HEK293 (cell line): ENCODE data around the gene MORF4L1.

Experiments used
- FEZF1 ChIP-seq: fragments of 450-650 bp; formaldehyde crosslinking; IDR thresholded peaks from 2 replicates; pipeline ENCODE4 v1.5.1; 2016; ENCODE audit warnings: missing biosample characterization, missing genetic modification characterization
- GLI2 ChIP-seq: fragments of 450-650 bp; formaldehyde crosslinking; IDR thresholded peaks from 2 replicates; pipeline ENCODE4; 2017; ENCODE audit warnings: missing biosample characterization, missing genetic modification characterization, low read depth, borderline replicate concordance
- KLF7 ChIP-seq: fragments of 450-650 bp; formaldehyde crosslinking; IDR thresholded peaks from 2 replicates; pipeline ENCODE4 v1.5.1; 2016; ENCODE audit warnings: missing biosample characterization, missing genetic modification characterization, borderline replicate concordance
- PRDM1 ChIP-seq: fragments of 450-650 bp; formaldehyde crosslinking; IDR thresholded peaks from 2 replicates; pipeline ENCODE4; 2016; ENCODE audit warnings: missing biosample characterization, missing genetic modification characterization
- SALL2 ChIP-seq: fragments of 450-650 bp; formaldehyde crosslinking; IDR thresholded peaks from 2 replicates; pipeline ENCODE4 v1.5.0; 2017; ENCODE audit warnings: missing biosample characterization, mild to moderate bottlenecking, missing genetic modification characterization, borderline replicate concordance
- SCRT2 ChIP-seq: fragments of 450-650 bp; formaldehyde crosslinking; IDR thresholded peaks from 2 replicates; pipeline ENCODE4 v1.5.1; 2016; ENCODE audit warnings: missing biosample characterization, missing genetic modification characterization
- TCF7L2 ChIP-seq: IDR thresholded peaks from 2 replicates; pipeline ENCODE4 v1.6.1; 2011; ENCODE audit warnings: low read depth, mild to moderate bottlenecking, inconsistent platforms, low read length, moderate library complexity, borderline replicate concordance
- ZBTB7A ChIP-seq: fragments of 450-650 bp; formaldehyde crosslinking; IDR thresholded peaks from 2 replicates; pipeline ENCODE4 v1.5.1; 2016; ENCODE audit warnings: low read depth, missing biosample characterization, missing genetic modification characterization
- ZFP41 ChIP-seq: fragments of 450-650 bp; formaldehyde crosslinking; IDR thresholded peaks from 2 replicates; pipeline ENCODE4 v1.5.1; 2016; ENCODE audit warnings: missing biosample characterization, missing genetic modification characterization, borderline replicate concordance
- ZNF114 ChIP-seq: fragments of 450-650 bp; formaldehyde crosslinking; IDR thresholded peaks from 2 replicates; pipeline ENCODE4 v1.5.0; 2017; ENCODE audit warnings: missing biosample characterization, missing genetic modification characterization
- ZNF138 ChIP-seq: fragments of 450-650 bp; formaldehyde crosslinking; IDR thresholded peaks from 2 replicates; pipeline ENCODE4 v1.5.1; 2016; ENCODE audit warnings: missing biosample characterization, missing genetic modification characterization, borderline replicate concordance
- ZNF175 ChIP-seq: fragments of 450-650 bp; formaldehyde crosslinking; IDR thresholded peaks from 2 replicates; pipeline ENCODE4 v1.5.1; 2016; ENCODE audit warnings: missing biosample characterization, missing genetic modification characterization
- ZNF202 ChIP-seq: fragments of 450-650 bp; formaldehyde crosslinking; IDR thresholded peaks from 2 replicates; pipeline ENCODE4 v1.5.1; 2016; ENCODE audit warnings: missing biosample characterization, missing genetic modification characterization, borderline replicate concordance
- ZNF23 ChIP-seq: fragments of 450-650 bp; formaldehyde crosslinking; IDR thresholded peaks from 2 replicates; pipeline ENCODE4 v1.5.1; 2016; ENCODE audit warnings: missing biosample characterization, missing genetic modification characterization, borderline replicate concordance
- ZNF24 ChIP-seq: fragments of 450-650 bp; formaldehyde crosslinking; IDR thresholded peaks from 2 replicates; pipeline ENCODE4 v1.5.1; 2016; ENCODE audit warnings: missing biosample characterization, missing genetic modification characterization
- ZNF324 ChIP-seq: fragments of 450-650 bp; formaldehyde crosslinking; IDR thresholded peaks from 2 replicates; pipeline ENCODE4 v1.5.1; 2016; ENCODE audit warnings: missing biosample characterization, missing genetic modification characterization
- ZNF341 ChIP-seq: fragments of 450-650 bp; formaldehyde crosslinking; IDR thresholded peaks from 2 replicates; pipeline ENCODE4; 2016; ENCODE audit warnings: low read depth, missing biosample characterization, missing genetic modification characterization
- ZNF366 ChIP-seq: fragments of 450-650 bp; formaldehyde crosslinking; conservative IDR thresholded peaks from 2 replicates; pipeline ENCODE4 v1.5.1; 2016; ENCODE audit warnings: missing biosample characterization, missing genetic modification characterization
- ZNF426 ChIP-seq: fragments of 450-650 bp; formaldehyde crosslinking; IDR thresholded peaks from 2 replicates; pipeline ENCODE4 v1.5.1; 2017; ENCODE audit warnings: missing biosample characterization, missing genetic modification characterization, mild to moderate bottlenecking, inconsistent platforms, moderate library complexity
- ZNF544 ChIP-seq: fragments of 450-650 bp; formaldehyde crosslinking; IDR thresholded peaks from 2 replicates; pipeline ENCODE4 v1.5.0; 2017; ENCODE audit warnings: missing biosample characterization, missing genetic modification characterization
- ZNF555 ChIP-seq: fragments of 450-650 bp; formaldehyde crosslinking; conservative IDR thresholded peaks from 2 replicates; pipeline ENCODE4 v1.5.1; 2017; ENCODE audit warnings: missing biosample characterization, mild to moderate bottlenecking, missing genetic modification characterization, inconsistent platforms
- ZNF626 ChIP-seq: fragments of 450-650 bp; sonication (Bioruptor Pico); formaldehyde crosslinking; IDR thresholded peaks from 2 replicates; pipeline ENCODE4 v1.5.1; 2018; ENCODE audit warnings: missing biosample characterization, missing genetic modification characterization, inconsistent platforms
- ZNF791 ChIP-seq: fragments of 450-650 bp; formaldehyde crosslinking; IDR thresholded peaks from 2 replicates; pipeline ENCODE4 v1.5.1; 2016; ENCODE audit warnings: missing biosample characterization, missing genetic modification characterization
- ZSCAN23 ChIP-seq: fragments of 450-650 bp; formaldehyde crosslinking; IDR thresholded peaks from 2 replicates; pipeline ENCODE4 v1.5.1; 2016; ENCODE audit warnings: missing biosample characterization, missing genetic modification characterization
- ZSCAN30 ChIP-seq: fragments of 450-650 bp; IDR thresholded peaks from 2 replicates; pipeline ENCODE4 v1.5.1; 2018; ENCODE audit warnings: missing biosample characterization, mild to moderate bottlenecking, missing genetic modification characterization, moderate library complexity
- ZXDB ChIP-seq: fragments of 450-650 bp; formaldehyde crosslinking; IDR thresholded peaks from 2 replicates; pipeline ENCODE4 v1.5.1; 2016; ENCODE audit warnings: missing biosample characterization, missing genetic modification characterization
- TF ChIP-seq, protein P1 (sequence below): fragments of 450-650 bp; formaldehyde crosslinking; IDR thresholded peaks from 2 replicates; pipeline ENCODE4 v1.5.1; 2017; ENCODE audit warnings: missing biosample characterization, missing genetic modification characterization
- TF ChIP-seq, protein P2 (sequence below): fragments of 450-650 bp; formaldehyde crosslinking; IDR thresholded peaks from 2 replicates; pipeline ENCODE4 v1.5.1; 2016; ENCODE audit warnings: missing biosample characterization, missing genetic modification characterization
- TF ChIP-seq, protein P3 (sequence below): fragments of 450-650 bp; formaldehyde crosslinking; IDR thresholded peaks from 2 replicates; pipeline ENCODE4 v1.5.1; 2017; ENCODE audit warnings: missing biosample characterization, mild to moderate bottlenecking, missing genetic modification characterization, moderate library complexity
- TF ChIP-seq, protein P4 (sequence below): fragments of 450-650 bp; IDR thresholded peaks from 2 replicates; pipeline ENCODE4 v1.5.1; 2018; ENCODE audit warnings: missing biosample characterization, mild to moderate bottlenecking, missing genetic modification characterization
- TF ChIP-seq, protein P5 (sequence below): fragments of 450-650 bp; formaldehyde crosslinking; IDR thresholded peaks from 2 replicates; pipeline ENCODE4 v1.5.1; 2016; ENCODE audit warnings: missing biosample characterization, missing genetic modification characterization
- TF ChIP-seq, protein P6 (sequence below): IDR thresholded peaks from 2 replicates; pipeline ENCODE4 v1.6.1; 2011; ENCODE audit warnings: mild to moderate bottlenecking, low read depth, low read length, borderline replicate concordance

Gene MORF4L1

DNA sequence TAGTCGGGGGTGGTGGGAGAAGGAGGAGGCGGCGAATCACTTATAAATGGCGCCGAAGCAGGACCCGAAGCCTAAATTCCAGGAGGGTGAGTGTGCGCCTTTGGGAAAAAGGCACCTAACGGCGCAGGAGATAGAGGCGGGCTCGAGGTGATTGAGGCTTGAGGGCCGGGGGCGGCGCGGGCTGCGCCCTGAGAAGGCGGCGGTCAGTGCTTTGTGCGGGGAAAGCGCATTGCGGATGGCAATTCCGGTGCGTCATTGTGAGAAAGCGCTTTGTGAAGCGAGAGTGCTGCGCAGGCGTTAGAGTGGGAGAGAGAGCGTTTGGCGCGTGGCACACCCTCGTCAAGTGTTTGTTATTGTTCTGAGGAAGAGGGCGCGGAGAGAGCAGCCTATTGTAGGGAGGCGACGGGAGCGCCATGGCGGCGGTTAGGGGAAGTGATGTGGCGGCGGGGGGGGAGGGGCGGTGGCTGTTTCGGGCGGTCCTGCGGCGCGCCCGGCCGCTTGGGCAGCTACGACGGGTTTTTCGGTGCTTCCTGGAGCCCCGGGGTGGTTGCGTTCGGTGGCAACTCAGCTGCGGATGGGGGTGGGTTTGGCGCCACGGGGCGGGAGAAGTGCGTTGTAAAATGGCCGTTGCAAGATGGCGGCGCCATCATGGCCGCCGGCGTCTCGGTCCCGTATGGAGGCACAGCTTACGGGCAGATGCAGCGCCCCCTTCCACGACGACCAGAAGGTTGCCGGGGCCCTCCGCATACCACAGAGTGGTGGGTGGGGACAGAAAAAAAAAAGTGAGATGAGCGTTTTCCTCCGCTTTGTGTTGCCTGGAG lies 492 bp downstream of the MORF4L1 start (continued):
- TF ChIP-seq GLI2: no peak
- TF ChIP-seq, protein P1, sequence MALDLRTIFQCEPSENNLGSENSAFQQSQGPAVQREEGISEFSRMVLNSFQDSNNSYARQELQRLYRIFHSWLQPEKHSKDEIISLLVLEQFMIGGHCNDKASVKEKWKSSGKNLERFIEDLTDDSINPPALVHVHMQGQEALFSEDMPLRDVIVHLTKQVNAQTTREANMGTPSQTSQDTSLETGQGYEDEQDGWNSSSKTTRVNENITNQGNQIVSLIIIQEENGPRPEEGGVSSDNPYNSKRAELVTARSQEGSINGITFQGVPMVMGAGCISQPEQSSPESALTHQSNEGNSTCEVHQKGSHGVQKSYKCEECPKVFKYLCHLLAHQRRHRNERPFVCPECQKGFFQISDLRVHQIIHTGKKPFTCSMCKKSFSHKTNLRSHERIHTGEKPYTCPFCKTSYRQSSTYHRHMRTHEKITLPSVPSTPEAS (tag by site-specific recombination): no peak
- peak; percentile 37; the same call in 1 of the 2 replicates for TF ChIP-seq FEZF1 (tag by site-specific recombination)
- TF ChIP-seq ZNF114 (tag by site-specific recombination): no peak
- TF ChIP-seq ZNF626: no peak
- 0 out of 2 replicates have a peak, but pooled peaks have one; percentile 23 for TF ChIP-seq KLF7 (tag by site-specific recombination)
- TF ChIP-seq ZBTB7A (tag by site-specific recombination): no peak; the same call in 1 of the 2 replicates
- peak; percentile 90; the same call in 1 of the 2 replicates for TF ChIP-seq ZSCAN30 (tag by site-specific recombination)
- TF ChIP-seq ZSCAN23 (tag by site-specific recombination): peak; percentile 77
- no peak for TF ChIP-seq ZNF791 (tag by site-specific recombination)
- TF ChIP-seq, protein P2, sequence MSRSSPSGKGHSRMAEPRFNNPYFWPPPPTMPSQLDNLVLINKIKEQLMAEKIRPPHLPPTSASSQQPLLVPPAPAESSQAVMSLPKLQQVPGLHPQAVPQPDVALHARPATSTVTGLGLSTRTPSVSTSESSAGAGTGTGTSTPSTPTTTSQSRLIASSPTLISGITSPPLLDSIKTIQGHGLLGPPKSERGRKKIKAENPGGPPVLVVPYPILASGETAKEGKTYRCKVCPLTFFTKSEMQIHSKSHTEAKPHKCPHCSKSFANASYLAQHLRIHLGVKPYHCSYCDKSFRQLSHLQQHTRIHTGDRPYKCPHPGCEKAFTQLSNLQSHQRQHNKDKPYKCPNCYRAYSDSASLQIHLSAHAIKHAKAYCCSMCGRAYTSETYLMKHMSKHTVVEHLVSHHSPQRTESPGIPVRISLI (tag by site-specific recombination): peak; percentile 94
- peak; percentile 85; the same call in 1 of the 2 replicates for TF ChIP-seq ZNF324 (tag by site-specific recombination)
- TF ChIP-seq, protein P3, sequence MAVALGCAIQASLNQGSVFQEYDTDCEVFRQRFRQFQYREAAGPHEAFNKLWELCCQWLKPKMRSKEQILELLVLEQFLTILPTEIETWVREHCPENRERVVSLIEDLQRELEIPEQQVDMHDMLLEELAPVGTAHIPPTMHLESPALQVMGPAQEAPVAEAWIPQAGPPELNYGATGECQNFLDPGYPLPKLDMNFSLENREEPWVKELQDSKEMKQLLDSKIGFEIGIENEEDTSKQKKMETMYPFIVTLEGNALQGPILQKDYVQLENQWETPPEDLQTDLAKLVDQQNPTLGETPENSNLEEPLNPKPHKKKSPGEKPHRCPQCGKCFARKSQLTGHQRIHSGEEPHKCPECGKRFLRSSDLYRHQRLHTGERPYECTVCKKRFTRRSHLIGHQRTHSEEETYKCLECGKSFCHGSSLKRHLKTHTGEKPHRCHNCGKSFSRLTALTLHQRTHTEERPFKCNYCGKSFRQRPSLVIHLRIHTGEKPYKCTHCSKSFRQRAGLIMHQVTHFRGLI (tag by site-specific recombination): no peak
- no peak for TF ChIP-seq ZNF544 (tag by site-specific recombination)
- peak; percentile 83 for TF ChIP-seq ZXDB (tag by site-specific recombination)
- TF ChIP-seq ZFP41 (tag by site-specific recombination): no peak
- no peak for TF ChIP-seq ZNF555 (tag by site-specific recombination)
- TF ChIP-seq ZNF426 (tag by site-specific recombination): no peak
- TF ChIP-seq, protein P4, sequence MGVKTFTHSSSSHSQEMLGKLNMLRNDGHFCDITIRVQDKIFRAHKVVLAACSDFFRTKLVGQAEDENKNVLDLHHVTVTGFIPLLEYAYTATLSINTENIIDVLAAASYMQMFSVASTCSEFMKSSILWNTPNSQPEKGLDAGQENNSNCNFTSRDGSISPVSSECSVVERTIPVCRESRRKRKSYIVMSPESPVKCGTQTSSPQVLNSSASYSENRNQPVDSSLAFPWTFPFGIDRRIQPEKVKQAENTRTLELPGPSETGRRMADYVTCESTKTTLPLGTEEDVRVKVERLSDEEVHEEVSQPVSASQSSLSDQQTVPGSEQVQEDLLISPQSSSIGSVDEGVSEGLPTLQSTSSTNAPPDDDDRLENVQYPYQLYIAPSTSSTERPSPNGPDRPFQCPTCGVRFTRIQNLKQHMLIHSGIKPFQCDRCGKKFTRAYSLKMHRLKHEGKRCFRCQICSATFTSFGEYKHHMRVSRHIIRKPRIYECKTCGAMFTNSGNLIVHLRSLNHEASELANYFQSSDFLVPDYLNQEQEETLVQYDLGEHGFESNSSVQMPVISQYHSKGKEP (tag by site-specific recombination): no peak
- TF ChIP-seq ZNF366: 0 out of 2 replicates have a peak, but pooled peaks have one; percentile 9
- TF ChIP-seq ZNF138 (tag by site-specific recombination): no peak
- peak; percentile 66; the same call in 1 of the 2 replicates for TF ChIP-seq ZNF24 (tag by site-specific recombination)
- TF ChIP-seq, protein P5, sequence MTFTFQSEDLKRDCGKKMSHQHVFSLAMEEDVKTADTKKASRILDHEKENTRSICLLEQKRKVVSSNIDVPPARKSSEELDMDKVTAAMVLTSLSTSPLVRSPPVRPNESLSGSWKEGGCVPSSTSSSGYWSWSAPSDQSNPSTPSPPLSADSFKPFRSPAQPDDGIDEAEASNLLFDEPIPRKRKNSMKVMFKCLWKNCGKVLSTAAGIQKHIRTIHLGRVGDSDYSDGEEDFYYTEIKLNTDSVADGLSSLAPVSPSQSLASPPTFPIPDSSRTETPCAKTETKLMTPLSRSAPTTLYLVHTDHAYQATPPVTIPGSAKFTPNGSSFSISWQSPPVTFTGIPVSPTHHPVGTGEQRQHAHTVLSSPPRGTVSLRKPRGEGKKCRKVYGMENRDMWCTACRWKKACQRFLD (tag by site-specific recombination): no peak
- TF ChIP-seq ZNF175 (tag by site-specific recombination): no peak
- TF ChIP-seq, protein P6, sequence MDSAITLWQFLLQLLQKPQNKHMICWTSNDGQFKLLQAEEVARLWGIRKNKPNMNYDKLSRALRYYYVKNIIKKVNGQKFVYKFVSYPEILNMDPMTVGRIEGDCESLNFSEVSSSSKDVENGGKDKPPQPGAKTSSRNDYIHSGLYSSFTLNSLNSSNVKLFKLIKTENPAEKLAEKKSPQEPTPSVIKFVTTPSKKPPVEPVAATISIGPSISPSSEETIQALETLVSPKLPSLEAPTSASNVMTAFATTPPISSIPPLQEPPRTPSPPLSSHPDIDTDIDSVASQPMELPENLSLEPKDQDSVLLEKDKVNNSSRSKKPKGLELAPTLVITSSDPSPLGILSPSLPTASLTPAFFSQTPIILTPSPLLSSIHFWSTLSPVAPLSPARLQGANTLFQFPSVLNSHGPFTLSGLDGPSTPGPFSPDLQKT: no peak
- TF ChIP-seq SALL2: no peak
- peak; percentile 96 for TF ChIP-seq PRDM1 (tag by site-specific recombination)
- TF ChIP-seq ZNF202: no peak
- TF ChIP-seq TCF7L2: no peak
- TF ChIP-seq SCRT2 (tag by site-specific recombination): no peak
- no peak; the same call in none of the 2 replicates for TF ChIP-seq ZNF341 (tag by site-specific recombination)
- no peak for TF ChIP-seq ZNF23 (tag by site-specific recombination)
